DOHH2 (cell line): ENCODE results near the gene BABAM2.

Source experiments
- EZH2phosphoT487 ChIP-seq: fragments of 200-600 bp; sonication (generic); IDR thresholded peaks from 2 replicates; pipeline ENCODE4 v1.6.1; 2017; ENCODE audit warnings: borderline replicate concordance, mild to moderate bottlenecking, antibody characterized with exemption, low read length, moderate library complexity, mixed read lengths
- TF ChIP-seq, protein P1 (sequence below): fragments of 200-600 bp; sonication (generic); IDR thresholded peaks from one replicate; pipeline ENCODE4 v1.5.1; 2014; ENCODE audit warnings: antibody characterized with exemption, mild to moderate bottlenecking, low read depth, low read length; ENCODE audit not compliant: poor library complexity, severe bottlenecking

DNA sequence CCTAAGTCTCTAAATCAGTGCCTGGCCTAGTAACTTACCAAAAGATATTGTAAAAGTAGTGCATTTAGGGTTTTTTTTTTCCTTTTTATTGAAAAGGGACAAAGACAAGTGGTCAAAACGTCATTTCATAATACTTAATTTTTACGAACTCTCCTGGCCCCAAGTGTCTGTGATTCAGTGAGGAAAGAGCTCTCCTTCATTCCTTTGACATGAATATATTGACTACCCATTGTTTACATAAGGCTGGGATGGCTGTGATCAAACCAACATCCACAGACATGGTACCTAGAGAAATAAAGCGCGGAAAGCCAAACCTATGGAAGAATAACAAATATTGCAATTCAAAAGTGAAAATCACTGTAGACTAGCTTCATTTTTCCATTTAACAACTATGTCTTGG is 198.4 kb downstream of the BABAM2 start:
- TF ChIP-seq, protein P1, sequence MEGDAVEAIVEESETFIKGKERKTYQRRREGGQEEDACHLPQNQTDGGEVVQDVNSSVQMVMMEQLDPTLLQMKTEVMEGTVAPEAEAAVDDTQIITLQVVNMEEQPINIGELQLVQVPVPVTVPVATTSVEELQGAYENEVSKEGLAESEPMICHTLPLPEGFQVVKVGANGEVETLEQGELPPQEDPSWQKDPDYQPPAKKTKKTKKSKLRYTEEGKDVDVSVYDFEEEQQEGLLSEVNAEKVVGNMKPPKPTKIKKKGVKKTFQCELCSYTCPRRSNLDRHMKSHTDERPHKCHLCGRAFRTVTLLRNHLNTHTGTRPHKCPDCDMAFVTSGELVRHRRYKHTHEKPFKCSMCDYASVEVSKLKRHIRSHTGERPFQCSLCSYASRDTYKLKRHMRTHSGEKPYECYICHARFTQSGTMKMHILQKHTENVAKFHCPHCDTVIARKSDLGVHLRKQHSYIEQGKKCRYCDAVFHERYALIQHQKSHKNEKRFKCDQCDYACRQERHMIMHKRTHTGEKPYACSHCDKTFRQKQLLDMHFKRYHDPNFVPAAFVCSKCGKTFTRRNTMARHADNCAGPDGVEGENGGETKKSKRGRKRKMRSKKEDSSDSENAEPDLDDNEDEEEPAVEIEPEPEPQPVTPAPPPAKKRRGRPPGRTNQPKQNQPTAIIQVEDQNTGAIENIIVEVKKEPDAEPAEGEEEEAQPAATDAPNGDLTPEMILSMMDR: no peak
- no peak for TF ChIP-seq EZH2phosphoT487
